Calu3 (cell line): Measurements from ENCODE around the gene TPST1. TPM values are rescaled to one million over a fixed set of nuclear protein-coding genes. Genes with fewer than 3 reads are reported as not detected.

ENCODE experiments used
- BruUV-seq: library from RNA; stranded (reverse); fragments of 400-500 nt; replicated peaks from 2 replicates; lab custom pipeline; 2021; lab: Mats Ljungman, UMichigan
- CTCF ChIA-PET: fragments of 300-600 bp; sonication (Branson Sonifier 250); formaldehyde crosslinking; loops from one replicate; lab custom pipeline; 2022; ENCODE audit warnings: antibody characterized with exemption; lab: Charles Lee
- DNase-seq: peaks from one replicate; pipeline ENCODE4 v3.0.0; 2022
- H3K27ac Mint-ChIP-seq: one replicate; pipeline ENCODE4 v1.8.0; 2022; ENCODE audit warnings: mixed read lengths; ENCODE audit not compliant: unreplicated experiment
- H3K27me3 Mint-ChIP-seq: one replicate; pipeline ENCODE4 v1.8.0; 2022; ENCODE audit warnings: mixed read lengths; ENCODE audit not compliant: unreplicated experiment
- H3K36me3 Mint-ChIP-seq: one replicate; pipeline ENCODE4 v1.8.0; 2022; ENCODE audit warnings: mild to moderate bottlenecking, moderate library complexity, mixed read lengths; ENCODE audit not compliant: insufficient read depth, unreplicated experiment
- H3K4me1 Mint-ChIP-seq: one replicate; pipeline ENCODE4 v1.8.0; 2022; ENCODE audit warnings: mild to moderate bottlenecking, low read depth, mixed read lengths; ENCODE audit not compliant: unreplicated experiment
- H3K4me3 Mint-ChIP-seq: one replicate; pipeline ENCODE4 v1.8.0; 2022; ENCODE audit warnings: mild to moderate bottlenecking, low read depth, moderate library complexity, mixed read lengths; ENCODE audit not compliant: unreplicated experiment
- H3K9me3 Mint-ChIP-seq: one replicate; pipeline ENCODE4 v1.8.0; 2022; ENCODE audit warnings: low read depth, mixed read lengths; ENCODE audit not compliant: unreplicated experiment
- CTCF ChIP-seq: fragments of 200-600 bp; IDR thresholded peaks from one replicate; pipeline ENCODE4 v1.8.0; 2022; ENCODE audit warnings: antibody characterized with exemption; ENCODE audit not compliant: unreplicated experiment
- intact Hi-C: fragments of 100-400 bp; cut with micrococcal nuclease; formaldehyde crosslinking; loops from one replicate; pipeline ENCODE4 v1.10.0; 2022; ENCODE audit not compliant: unreplicated experiment
- total RNA-seq: library from RNA; stranded (reverse); gene quantifications from 2 replicates; pipeline ENCODE4 v1.2.3, GENCODE V29; 2022

TPST1 gene
- total RNA-seq, 1 experiment from 2014 or later = 11.4 TPM

- no peak for TF ChIP-seq CTCF
- H3K27ac Mint-ChIP-seq = no peak overlapping the region
- CTCF ChIA-PET = no interaction called here
- no peak overlapping the region for H3K4me3 Mint-ChIP-seq
- H3K4me1 Mint-ChIP-seq = no peaks in the 10 kb centered on the region
- no TSS peak for BruUV-seq
- H3K9me3 Mint-ChIP-seq = no peaks in the 10 kb centered on the region
- H3K27me3 Mint-ChIP-seq = no peaks in the 10 kb centered on the region
- DNase-seq = no peak
- intact Hi-C loops = no loop called here
- no peaks in the 10 kb centered on the region for H3K36me3 Mint-ChIP-seq
Measured at GRCh38 chr7:66344166-66344565, 139.0 kb downstream of the TPST1 start.

GRCh38 chr7:66348531-66348930 lies 143.4 kb downstream of the TPST1 start:
- no peak for DNase-seq
- no peak for TF ChIP-seq CTCF
- Mint-ChIP-seq H3K36me3 (no peaks in the 10 kb centered on the region), H3K9me3 (no peaks in the 10 kb centered on the region), H3K4me1 (no peaks in the 10 kb centered on the region), H3K27ac (no peak overlapping the region), H3K27me3 (no peaks in the 10 kb centered on the region), H3K4me3 (no peak overlapping the region)
- intact Hi-C loops = no loop called here
- CTCF ChIA-PET = no interaction called here
- BruUV-seq = no TSS peak

GRCh38 chr7:66348959-66349358 lies 143.8 kb downstream of the TPST1 start:
- Mint-ChIP-seq H3K4me3 (no peak overlapping the region), H3K27ac (no peak overlapping the region), H3K4me1 (no peaks in the 10 kb centered on the region), H3K27me3 (no peaks in the 10 kb centered on the region), H3K9me3 (no peaks in the 10 kb centered on the region), H3K36me3 (no peaks in the 10 kb centered on the region)
- TF ChIP-seq CTCF = no peak
- intact Hi-C loops = no loop called here
- no peak for DNase-seq
- CTCF ChIA-PET = no interaction called here
- no TSS peak for BruUV-seq

- no peaks in the 10 kb centered on the region for H3K4me1 Mint-ChIP-seq
- no peaks in the 10 kb centered on the region for H3K27me3 Mint-ChIP-seq
- BruUV-seq = no TSS peak
- intact Hi-C loops = no loop called here
- no peaks in the 10 kb centered on the region for H3K9me3 Mint-ChIP-seq
- no peak for DNase-seq
- H3K4me3 Mint-ChIP-seq = no peak overlapping the region
- no peak overlapping the region for H3K27ac Mint-ChIP-seq
- H3K36me3 Mint-ChIP-seq = no peaks in the 10 kb centered on the region
- TF ChIP-seq CTCF = no peak
- CTCF ChIA-PET = no interaction called here
Measured at GRCh38 chr7:66352071-66352470, 146.9 kb downstream of the TPST1 start.
